Measurements from ENCODE around the gene SMR3B. TPM values are rescaled to one million over a fixed set of nuclear protein-coding genes. Genes with fewer than 3 reads are reported as not detected.

SMR3B gene
- total RNA-seq, 4 donors from 2014 or later, result not detected

GRCh38 chr4:70359115-70359661 lies 23.7 kb upstream of the SMR3B start:
- Histone ChIP-seq H3K9me3 (no peaks in the 10 kb centered on the region), H3K36me3 (no peaks in the 10 kb centered on the region), H3K27me3 (no peaks in the 10 kb centered on the region), H3K4me1 (no peaks in the 10 kb centered on the region), H3K27ac (no peak overlapping the region), H3K4me3 (no peak overlapping the region)
- whole genome bisulfite sequencing, result 37% methylated on average over 3 of the region's 3 CpGs
- TF ChIP-seq POLR2A (IDR thresholded peaks at IDR 0.05) (no peak), POLR2AphosphoS5 (IDR thresholded peaks at IDR 0.05) (no peak), CTCF (IDR thresholded peaks at IDR 0.05) (no peak), EP300 (IDR thresholded peaks at IDR 0.05) (no peak)
- DNase-seq (ENCODE audit: low spot score in 2 of 2), result no peak

DNA sequence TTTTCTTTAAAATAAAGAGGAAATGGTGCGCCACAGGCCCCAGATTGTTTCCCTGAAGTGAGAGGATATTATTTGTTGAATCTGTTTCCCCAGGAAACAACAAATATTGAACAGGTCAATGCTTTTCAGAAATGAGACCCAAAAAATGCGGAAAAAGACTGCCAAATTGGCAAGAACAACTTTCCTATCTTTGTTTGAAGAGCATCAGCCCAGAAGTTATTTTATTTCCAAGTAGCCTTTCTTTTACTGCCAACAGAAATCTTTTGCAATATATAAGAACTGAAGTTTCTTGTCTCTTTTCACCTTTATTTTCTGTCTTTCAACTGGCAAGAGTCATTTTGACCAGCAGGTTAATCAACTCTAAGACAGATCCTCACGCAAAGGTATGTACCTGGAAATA lies 22.5 kb upstream of the SMR3B start, which contains the start of gene SMR3A:
SMR3A (plus strand) TSS at position 301 of the 400 bp plus-strand sequence. CDS start 1,356 bp downstream, outside the sequence.
- 87% methylated on average over 3 of the region's 3 CpGs for WGBS
- H3K4me1 ChIP-seq, result no peaks in the 10 kb centered on the region
- DNase-seq (ENCODE audit: low spot score in 2 of 2), result no peak
- H3K27ac ChIP-seq, result no peak within 1 kb of the TSS
- no peak within 1 kb of the TSS for H3K4me3 ChIP-seq
- TF ChIP-seq POLR2AphosphoS5 (IDR thresholded peaks at IDR 0.05) (no peak), EP300 (IDR thresholded peaks at IDR 0.05) (no peak), POLR2A (IDR thresholded peaks at IDR 0.05) (no peak), CTCF (IDR thresholded peaks at IDR 0.05) (no peak)
- H3K9me3 ChIP-seq, result no peaks in the 10 kb centered on the region
- H3K36me3 ChIP-seq, result no peaks in the 10 kb centered on the region
- H3K27me3 ChIP-seq, result no peaks in the 10 kb centered on the region

DNA sequence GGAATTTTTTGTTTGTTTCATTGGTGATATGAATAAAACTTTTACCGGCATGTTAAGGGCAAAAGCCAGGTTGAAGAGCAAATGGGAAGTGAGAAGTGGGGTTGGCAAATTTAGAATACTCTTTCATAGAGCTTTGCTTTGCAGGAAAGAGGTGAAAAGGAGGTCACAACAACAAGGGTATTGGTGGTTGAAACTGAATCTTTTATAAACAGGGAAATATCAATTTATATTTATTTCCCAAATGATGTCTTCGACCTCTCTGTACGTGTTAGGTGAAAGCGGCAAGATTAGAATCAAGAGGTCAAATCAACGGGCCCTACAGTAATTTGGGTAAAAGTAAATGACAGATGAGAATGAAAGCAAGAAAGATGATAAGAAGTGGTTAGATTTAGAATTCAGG lies 18.9 kb upstream of the SMR3B start:
- no peak for TF ChIP-seq POLR2A (IDR thresholded peaks at IDR 0.05)
- TF ChIP-seq CTCF (IDR thresholded peaks at IDR 0.05), result no peak
- TF ChIP-seq POLR2AphosphoS5 (IDR thresholded peaks at IDR 0.05), result no peak
- TF ChIP-seq EP300 (IDR thresholded peaks at IDR 0.05), result no peak
- H3K4me3 ChIP-seq, result no peak overlapping the region
- DNase-seq (ENCODE audit: low spot score in 2 of 2), result no peak
- no peaks in the 10 kb centered on the region for H3K4me1 ChIP-seq
- no peaks in the 10 kb centered on the region for H3K36me3 ChIP-seq
- no peaks in the 10 kb centered on the region for H3K9me3 ChIP-seq
- H3K27me3 ChIP-seq, result no peaks in the 10 kb centered on the region
- 93% methylated on average over 5 of the region's 5 CpGs for WGBS
- H3K27ac ChIP-seq, result no peak overlapping the region

- Histone ChIP-seq H3K4me3 (no peak overlapping the region), H3K9me3 (no peaks in the 10 kb centered on the region), H3K4me1 (no peaks in the 10 kb centered on the region), H3K27ac (no peak overlapping the region), H3K36me3 (no peaks in the 10 kb centered on the region), H3K27me3 (no peaks in the 10 kb centered on the region)
- 32% methylated on average over 2 of the region's 2 CpGs for WGBS
- TF ChIP-seq POLR2AphosphoS5 (IDR thresholded peaks at IDR 0.05) (no peak), POLR2A (IDR thresholded peaks at IDR 0.05) (no peak), EP300 (IDR thresholded peaks at IDR 0.05) (no peak), CTCF (IDR thresholded peaks at IDR 0.05) (no peak)
- DNase-seq (ENCODE audit: low spot score in 2 of 2), result no peak
Measured at GRCh38 chr4:70365479-70365878, 17.5 kb upstream of the SMR3B start.

GRCh38 chr4:70367813-70368212 lies 15.1 kb upstream of the SMR3B start:
- TF ChIP-seq CTCF (IDR thresholded peaks at IDR 0.05), result no peak
- no peak for TF ChIP-seq EP300 (IDR thresholded peaks at IDR 0.05)
- no peak for TF ChIP-seq POLR2AphosphoS5 (IDR thresholded peaks at IDR 0.05)
- no peak for TF ChIP-seq POLR2A (IDR thresholded peaks at IDR 0.05)
- Histone ChIP-seq H3K27me3 (no peaks in the 10 kb centered on the region), H3K4me1 (no peaks in the 10 kb centered on the region), H3K4me3 (no peak overlapping the region), H3K36me3 (no peaks in the 10 kb centered on the region), H3K9me3 (no peaks in the 10 kb centered on the region), H3K27ac (no peak overlapping the region)
- WGBS, result 95% methylated on average over 1 of the region's 1 CpG
- DNase-seq (ENCODE audit: low spot score in 2 of 2), result no peak

Measured in suprapubic skin (tissue), 4 donors.